Loucy (cell line): Measurements from ENCODE around the gene SLC26A2.

Experiments
- CTCF ChIP-seq: fragments of 200-600 bp; sonication (generic); conservative IDR thresholded peaks from 2 replicates; pipeline ENCODE4 v1.5.1; 2014; ENCODE audit warnings: mild to moderate bottlenecking, antibody characterized with exemption, low read length
- EZH2phosphoT487 ChIP-seq: fragments of 200-600 bp; IDR thresholded peaks from 2 replicates; pipeline ENCODE4 v1.6.1; 2018; ENCODE audit warnings: antibody characterized with exemption, mild to moderate bottlenecking, moderate library complexity, borderline replicate concordance

- TF ChIP-seq CTCF (no peak), EZH2phosphoT487 (no peak)
Observed at GRCh38 chr5:149963729-149964128, 3.2 kb downstream of the SLC26A2 start.
